ENCODE data around the gene PTPRE. TPM values are rescaled to one million over a fixed set of nuclear protein-coding genes. Genes with fewer than 3 reads are reported as not detected.
A peak's percentile ranks its signal among the peaks of the same experiment; 100 is the strongest.

PTPRE gene
- total and polyA plus RNA-seq, 7 donors = 0.48 to 4.5 (median 2.7) TPM

DNA sequence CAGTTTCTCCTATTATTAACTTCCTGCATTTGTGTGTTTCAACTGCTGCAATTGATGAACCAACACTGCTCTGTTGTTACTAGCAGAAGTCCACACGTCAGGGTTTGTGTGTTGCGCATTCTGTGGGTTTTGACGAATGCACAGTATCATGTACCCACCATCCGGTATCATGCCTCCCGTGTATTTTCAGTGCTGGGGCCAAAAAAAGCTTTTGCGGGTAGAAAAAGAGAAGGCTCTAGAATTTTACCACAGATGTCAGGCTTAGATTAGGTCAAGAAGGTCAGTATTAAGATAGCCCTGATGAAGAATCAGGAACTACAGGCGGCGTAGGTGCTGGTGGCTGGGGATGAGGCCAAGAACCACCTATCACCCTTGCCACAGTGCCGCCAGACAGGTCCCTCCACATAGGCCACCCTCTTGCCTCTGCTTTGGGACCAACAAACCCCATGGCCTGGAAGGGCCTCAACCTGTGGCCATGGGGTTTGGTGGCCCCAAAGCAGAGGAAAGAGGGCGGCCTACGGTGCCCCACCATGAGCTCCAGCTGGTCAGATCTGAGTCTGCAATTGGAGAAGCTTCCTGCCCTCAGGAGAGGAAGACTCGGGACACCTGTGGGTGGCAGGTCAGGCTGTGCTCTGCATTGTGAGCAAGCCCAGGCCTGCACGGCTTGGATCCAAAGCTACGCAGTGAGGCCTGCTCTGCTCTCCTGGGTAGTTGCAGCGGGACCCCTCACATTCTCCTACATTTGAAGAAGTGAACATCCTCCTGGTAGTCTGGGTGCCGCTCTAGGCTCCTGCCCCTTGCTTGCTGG is 147.5 kb downstream of the PTPRE start:
- Histone ChIP-seq H3K27me3 (ENCODE audit: insufficient read depth in 3 of 3, low read length in 2 of 3) (no peaks in the 10 kb centered on the region), H3K9me3 (no peaks in the 10 kb centered on the region), H3K4me1 (no peaks in the 10 kb centered on the region), H3K36me3 (ENCODE audit: insufficient read depth in 1 of 2, low read depth in 1 of 2) (no peaks in the 10 kb centered on the region), H3K4me3 (no peak overlapping the region), H3K27ac (no peak overlapping the region)
- ATAC-seq (peak in 1 of 4 donors; percentile 31), DNase-seq (no peak)
- TF ChIP-seq, protein P1, sequence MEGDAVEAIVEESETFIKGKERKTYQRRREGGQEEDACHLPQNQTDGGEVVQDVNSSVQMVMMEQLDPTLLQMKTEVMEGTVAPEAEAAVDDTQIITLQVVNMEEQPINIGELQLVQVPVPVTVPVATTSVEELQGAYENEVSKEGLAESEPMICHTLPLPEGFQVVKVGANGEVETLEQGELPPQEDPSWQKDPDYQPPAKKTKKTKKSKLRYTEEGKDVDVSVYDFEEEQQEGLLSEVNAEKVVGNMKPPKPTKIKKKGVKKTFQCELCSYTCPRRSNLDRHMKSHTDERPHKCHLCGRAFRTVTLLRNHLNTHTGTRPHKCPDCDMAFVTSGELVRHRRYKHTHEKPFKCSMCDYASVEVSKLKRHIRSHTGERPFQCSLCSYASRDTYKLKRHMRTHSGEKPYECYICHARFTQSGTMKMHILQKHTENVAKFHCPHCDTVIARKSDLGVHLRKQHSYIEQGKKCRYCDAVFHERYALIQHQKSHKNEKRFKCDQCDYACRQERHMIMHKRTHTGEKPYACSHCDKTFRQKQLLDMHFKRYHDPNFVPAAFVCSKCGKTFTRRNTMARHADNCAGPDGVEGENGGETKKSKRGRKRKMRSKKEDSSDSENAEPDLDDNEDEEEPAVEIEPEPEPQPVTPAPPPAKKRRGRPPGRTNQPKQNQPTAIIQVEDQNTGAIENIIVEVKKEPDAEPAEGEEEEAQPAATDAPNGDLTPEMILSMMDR (IDR thresholded peaks at IDR 0.05) = no peak
- WGBS, 3 donors = 85 to 90% (median 90%) methylated on average over 16 of the region's 16 CpGs
- intact Hi-C loops (cut with DNase I) = no loop called here

DNA sequence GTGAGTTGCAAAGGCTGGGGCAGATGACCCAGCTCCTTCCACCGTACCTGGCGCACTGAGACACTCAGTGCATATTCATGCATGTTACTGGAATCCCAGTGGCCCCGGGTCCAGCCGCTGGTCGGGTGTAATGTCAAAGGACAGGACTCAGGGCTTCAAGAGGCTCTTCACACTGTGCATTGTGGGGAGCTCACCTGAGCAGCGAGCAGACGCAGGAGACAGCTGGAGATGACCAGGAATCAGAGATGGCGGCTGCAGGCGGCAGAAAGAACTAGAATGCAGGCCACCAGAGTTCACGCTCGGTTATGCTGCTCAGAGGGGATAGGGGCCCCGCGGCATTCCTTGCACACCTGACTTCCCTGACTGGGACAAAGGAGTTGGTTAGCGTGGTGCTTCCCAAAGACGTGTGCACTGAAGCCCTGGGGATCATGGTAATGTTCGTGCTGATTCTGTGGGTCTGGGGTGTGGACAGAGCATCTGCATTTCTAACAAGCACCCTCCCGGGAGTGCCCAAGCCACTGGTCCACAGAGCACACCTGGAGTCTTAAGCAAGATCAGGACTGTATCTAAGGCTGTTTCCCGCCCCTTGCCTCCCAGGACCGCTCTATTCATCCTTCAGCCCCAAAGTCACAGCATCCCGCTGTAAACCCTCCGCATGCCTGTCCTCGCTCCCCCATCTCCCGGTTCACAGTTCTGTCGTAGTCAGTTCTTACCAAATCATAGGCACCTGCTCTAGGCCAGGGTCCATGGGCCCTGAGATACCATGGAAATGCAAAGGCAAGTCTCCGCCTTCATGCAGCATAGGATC is 148.4 kb downstream of the PTPRE start:
- WGBS, 3 donors = 94 to 97% (median 95%) methylated on average over 25 of the region's 25 CpGs
- Histone ChIP-seq H3K36me3 (ENCODE audit: insufficient read depth in 1 of 2, low read depth in 1 of 2) (no peaks in the 10 kb centered on the region), H3K4me3 (no peak overlapping the region), H3K4me1 (no peaks in the 10 kb centered on the region), H3K27me3 (ENCODE audit: insufficient read depth in 3 of 3, low read length in 2 of 3) (no peaks in the 10 kb centered on the region), H3K9me3 (no peaks in the 10 kb centered on the region), H3K27ac (no peak overlapping the region)
- intact Hi-C loops (cut with DNase I) = no loop called here
- ATAC-seq = no peak
- TF ChIP-seq, protein P1 (IDR thresholded peaks at IDR 0.05) = no peak
- no peak for DNase-seq

- intact Hi-C loops (cut with DNase I) = no loop called here
- no peaks in the 10 kb centered on the region for H3K4me1 ChIP-seq
- H3K27me3 ChIP-seq (ENCODE audit: insufficient read depth in 3 of 3, low read length in 2 of 3) = no peaks in the 10 kb centered on the region
- no peaks in the 10 kb centered on the region for H3K36me3 ChIP-seq (ENCODE audit: insufficient read depth in 1 of 2, low read depth in 1 of 2)
- TF ChIP-seq, protein P1 (IDR thresholded peaks at IDR 0.05) = no peak
- DNase-seq (no peak), ATAC-seq (no peak)
- no peak overlapping the region for H3K27ac ChIP-seq
- no peaks in the 10 kb centered on the region for H3K9me3 ChIP-seq
- 67 to 86% (median 68%) methylated on average over 17 of the region's 17 CpGs for WGBS, 3 donors
- no peak overlapping the region for H3K4me3 ChIP-seq
Observed at GRCh38 chr10:128056303-128057050, 149.6 kb downstream of the PTPRE start.

DNA sequence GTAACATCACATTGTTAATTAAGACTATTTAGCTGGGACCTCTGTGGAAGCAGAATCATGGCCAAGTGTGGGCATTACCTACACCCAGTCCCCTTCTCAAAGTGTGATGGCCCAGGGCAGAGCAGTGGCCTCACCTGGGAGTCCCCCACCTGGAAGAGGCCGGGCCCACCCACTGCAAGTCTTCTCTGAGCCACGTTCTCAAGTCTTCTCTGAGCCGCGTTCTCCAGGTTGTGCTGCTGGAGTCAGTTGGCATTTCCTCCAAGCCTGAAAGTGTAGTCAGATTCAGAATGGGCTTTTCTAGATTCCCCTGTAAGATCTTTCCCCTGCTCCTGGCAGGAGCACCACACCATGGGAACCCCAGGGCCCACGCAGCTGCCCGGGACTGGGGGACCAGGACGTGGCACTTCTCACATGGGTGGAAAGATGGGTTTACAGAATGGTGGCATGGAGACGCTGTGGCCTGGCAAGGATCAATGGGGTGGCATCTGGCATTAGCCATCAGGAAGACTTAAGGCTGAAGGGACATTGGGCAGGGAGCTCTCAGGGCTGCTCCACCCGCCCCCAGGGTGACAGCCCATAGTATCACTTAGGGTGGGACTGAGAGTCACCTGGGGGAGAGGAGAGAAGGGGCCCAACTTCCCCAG is 151.3 kb downstream of the PTPRE start:
- 83 to 92% (median 91%) methylated on average over 9 of the region's 9 CpGs for WGBS, 3 donors
- DNase-seq (no peak), ATAC-seq (no peak)
- intact Hi-C loops (cut with DNase I) = no loop called here
- Histone ChIP-seq H3K27ac (no peak overlapping the region), H3K4me3 (no peak overlapping the region), H3K36me3 (ENCODE audit: insufficient read depth in 1 of 2, low read depth in 1 of 2) (no peaks in the 10 kb centered on the region), H3K9me3 (no peaks in the 10 kb centered on the region), H3K27me3 (ENCODE audit: insufficient read depth in 3 of 3, low read length in 2 of 3) (no peaks in the 10 kb centered on the region), H3K4me1 (no peaks in the 10 kb centered on the region)
- TF ChIP-seq, protein P1 (IDR thresholded peaks at IDR 0.05) = no peak
